Thyroid gland (tissue), 4 donors: ENCODE data around the gene WDFY4. TPM values are rescaled to one million over a fixed set of nuclear protein-coding genes. Genes with fewer than 3 reads are reported as not detected.

Experiments used
- DNase-seq, 2 donors: peaks; one replicate each; pipeline ENCODE4 v3.0.0-alpha.2; 2019
- H3K27ac ChIP-seq, 3 donors: fragments of 200-600 bp; sonication (generic); 1 replicate in 2 of 3; 2 replicates in 1 of 3; pipeline ENCODE4 v1.5.1; 2016 to 2019; ENCODE audit warnings: mild to moderate bottlenecking in 1 of 3, moderate library complexity in 1 of 3
- H3K27me3 ChIP-seq: fragments of 200-600 bp; sonication (generic); one replicate; pipeline ENCODE4 v1.5.1; 2019
- H3K36me3 ChIP-seq, 2 donors: fragments of 200-600 bp; sonication (generic); one replicate each; pipeline ENCODE4 v1.5.1; 2016 to 2019
- H3K4me1 ChIP-seq, 2 donors: fragments of 200-600 bp; sonication (generic); one replicate each; pipeline ENCODE4 v1.5.1; 2017 to 2019
- H3K4me3 ChIP-seq, 3 donors: fragments of 200-600 bp; sonication (generic); replicated peaks in 1 of 3; 1 replicate in 2 of 3; 2 replicates in 1 of 3; pipeline ENCODE4 v1.5.1; 2016; ENCODE audit warnings: mild to moderate bottlenecking in 1 of 3
- H3K9me3 ChIP-seq: fragments of 200-600 bp; sonication (generic); one replicate; pipeline ENCODE4 v1.5.1; 2017
- CTCF ChIP-seq, 6 experiments: fragments of 200-600 bp in 3 of 6; fragments of 450-650 bp in 3 of 6; sonication (generic) in 3 of 6; IDR thresholded peaks; one replicate each; pipeline ENCODE4 v1.5.1; 2016 to 2019; ENCODE audit warnings: antibody characterized with exemption in 6 of 6, mild to moderate bottlenecking in 2 of 6, inconsistent platforms in 1 of 6, moderate library complexity in 1 of 6
- POLR2A ChIP-seq, 2 donors: fragments of 450-650 bp; IDR thresholded peaks; one replicate each; pipeline ENCODE4 v1.6.1; 2017; ENCODE audit warnings: antibody characterized with exemption in 2 of 2, mild to moderate bottlenecking in 2 of 2, moderate library complexity in 1 of 2
- WGBS, 2 donors: methylation state at CpG; one replicate each; pipeline ENCODE4 v1.1.5; 2017; 5-methylcytosine and 5-hydroxymethylcytosine counted together
- intact Hi-C: fragments of 100-400 bp; cut with DNase I; formaldehyde crosslinking; loops from one replicate; pipeline ENCODE4 v1.15.1; 2023
- total RNA-seq, 4 donors: library from RNA; depleted of rRNA; stranded (reverse); fragments of >200 nt; gene quantifications; one replicate each; pipeline ENCODE4 v1.2.3, GENCODE V29; 2016

Gene WDFY4
- total RNA-seq, 4 donors from 2014 or later, result 1.0 to 3.5 (median 1.2) TPM

DNA sequence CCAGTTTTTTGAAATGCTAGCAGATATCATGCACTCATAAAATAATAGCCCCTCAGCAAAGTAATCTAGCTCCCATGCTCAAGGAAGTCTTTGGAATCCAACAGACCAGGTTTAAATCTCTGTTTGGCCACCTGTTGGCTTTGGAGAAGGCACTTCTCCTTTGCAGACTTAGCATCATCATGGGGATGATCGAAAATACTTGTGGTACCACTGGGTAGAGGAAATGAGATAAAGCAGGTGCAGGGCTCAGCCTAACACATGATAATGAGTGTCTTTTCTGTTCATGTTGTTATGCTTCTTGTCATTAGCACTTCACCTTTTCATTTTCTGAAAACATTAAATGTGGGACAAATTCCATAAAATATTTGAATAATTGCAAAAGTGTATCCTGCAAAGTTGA lies 187.6 kb downstream of the WDFY4 start:
- no peak overlapping the region for H3K4me3 ChIP-seq
- H3K27me3 ChIP-seq, result no peaks in the 10 kb centered on the region
- intact Hi-C loops, result no loop called here
- no peaks in the 10 kb centered on the region for H3K9me3 ChIP-seq
- no peaks in the 10 kb centered on the region for H3K36me3 ChIP-seq
- TF ChIP-seq POLR2A (IDR thresholded peaks at IDR 0.05), result no peak
- no peak for TF ChIP-seq CTCF (IDR thresholded peaks at IDR 0.05)
- H3K27ac ChIP-seq, result no peak overlapping the region
- 100% methylated on average over 1 of the region's 1 CpG for WGBS, 2 donors
- no peak for DNase-seq
- no peaks in the 10 kb centered on the region for H3K4me1 ChIP-seq

DNA sequence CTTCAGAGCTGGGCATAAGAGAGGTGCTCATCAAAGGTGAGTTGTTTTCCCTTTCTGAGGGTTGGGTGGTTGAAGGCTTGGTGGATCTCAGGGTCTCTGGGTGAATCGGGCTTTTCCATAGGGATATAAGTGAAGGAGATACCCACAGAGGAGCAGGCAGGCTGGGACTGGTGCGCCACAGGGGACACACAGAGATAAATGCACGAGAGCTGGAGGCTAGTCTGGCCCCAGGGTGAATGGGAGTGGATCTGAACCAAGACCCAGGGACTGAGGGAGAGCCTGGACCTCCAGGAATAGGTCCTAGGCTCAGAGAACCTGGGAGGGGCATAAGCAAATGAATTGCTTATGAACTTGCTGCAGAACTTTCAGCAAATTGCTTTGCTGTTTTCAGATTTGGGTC lies 193.4 kb downstream of the WDFY4 start:
- intact Hi-C loops, result no loop called here
- no peaks in the 10 kb centered on the region for H3K4me1 ChIP-seq
- H3K4me3 ChIP-seq, result no peak overlapping the region
- no peak for DNase-seq
- TF ChIP-seq CTCF (IDR thresholded peaks at IDR 0.05) (no peak), POLR2A (IDR thresholded peaks at IDR 0.05) (no peak)
- WGBS, 2 donors, result 85 to 88% methylated on average over 3 of the region's 3 CpGs
- H3K9me3 ChIP-seq, result no peaks in the 10 kb centered on the region
- H3K36me3 ChIP-seq, result no peaks in the 10 kb centered on the region
- no peak overlapping the region for H3K27ac ChIP-seq
- H3K27me3 ChIP-seq, result no peaks in the 10 kb centered on the region

DNA sequence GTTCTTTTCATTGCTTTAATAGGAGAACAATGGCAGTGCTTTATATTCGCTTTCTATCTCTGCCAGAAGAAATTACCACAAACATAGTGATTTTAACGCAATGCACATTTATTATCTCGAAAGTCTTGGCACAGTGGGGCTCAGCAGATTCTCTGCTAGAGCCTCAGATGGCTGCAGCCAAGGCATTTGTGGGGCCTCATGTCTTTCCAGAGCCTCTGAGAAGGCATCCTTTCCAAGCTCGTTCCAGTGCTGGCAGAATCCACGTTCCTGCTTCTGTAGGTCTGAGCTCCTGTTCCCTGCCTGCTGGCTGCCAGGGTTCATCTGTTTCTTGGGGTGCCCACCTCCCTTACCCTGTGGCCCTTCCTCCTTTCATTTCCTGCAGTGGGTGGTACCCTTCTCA lies 194.8 kb downstream of the WDFY4 start:
- Histone ChIP-seq H3K27me3 (no peaks in the 10 kb centered on the region), H3K4me1 (no peaks in the 10 kb centered on the region), H3K4me3 (no peak overlapping the region), H3K36me3 (no peaks in the 10 kb centered on the region), H3K9me3 (no peaks in the 10 kb centered on the region), H3K27ac (no peak overlapping the region)
- WGBS, 2 donors, result 70 to 75% methylated on average over 5 of the region's 5 CpGs
- no peak for TF ChIP-seq CTCF (IDR thresholded peaks at IDR 0.05)
- no peak for TF ChIP-seq POLR2A (IDR thresholded peaks at IDR 0.05)
- no peak for DNase-seq
- intact Hi-C loops, result no loop called here

DNA sequence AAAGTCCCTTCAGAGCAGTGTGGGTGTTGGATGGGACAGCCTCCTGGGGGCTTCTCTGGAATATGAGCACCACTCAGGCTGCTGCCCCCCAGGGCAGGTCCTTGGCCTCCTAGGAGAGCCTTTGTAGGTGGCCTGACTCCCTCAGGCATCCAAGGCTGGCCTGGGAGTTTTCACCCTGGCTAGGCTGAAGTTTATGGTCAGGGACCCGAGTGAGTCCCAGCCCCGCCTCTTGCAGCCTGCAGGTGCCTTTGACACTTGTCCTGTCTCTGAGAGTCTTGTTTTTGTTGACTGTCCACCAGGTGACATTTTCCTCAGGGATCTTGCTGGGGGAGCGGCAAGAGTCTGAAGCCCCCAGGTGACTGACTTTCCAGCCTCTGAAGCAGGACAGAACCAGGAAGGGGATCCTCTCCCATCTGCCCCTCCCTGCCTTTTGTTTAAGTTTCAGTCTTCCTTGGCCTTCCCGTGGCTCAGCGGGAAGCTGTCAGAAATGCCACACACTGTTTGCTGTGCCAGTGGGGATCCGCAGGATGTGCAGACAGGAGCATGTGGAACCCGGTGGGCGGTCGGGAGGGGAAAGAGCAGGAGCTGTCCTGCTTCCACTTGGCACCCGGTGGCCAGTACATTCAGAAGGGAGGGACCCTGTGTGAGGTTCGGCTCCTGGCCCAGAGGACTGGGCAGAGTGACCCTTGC lies 195.5 kb downstream of the WDFY4 start:
- Histone ChIP-seq H3K27ac (no peak overlapping the region), H3K27me3 (no peaks in the 10 kb centered on the region), H3K9me3 (no peaks in the 10 kb centered on the region), H3K4me1 (no peaks in the 10 kb centered on the region), H3K4me3 (no peak overlapping the region), H3K36me3 (no peaks in the 10 kb centered on the region)
- intact Hi-C loops, result no loop called here
- TF ChIP-seq POLR2A (IDR thresholded peaks at IDR 0.05), result no peak
- no peak for TF ChIP-seq CTCF (IDR thresholded peaks at IDR 0.05)
- no peak for DNase-seq
- 57 to 67% methylated on average over 11 of the region's 11 CpGs for WGBS, 2 donors

DNA sequence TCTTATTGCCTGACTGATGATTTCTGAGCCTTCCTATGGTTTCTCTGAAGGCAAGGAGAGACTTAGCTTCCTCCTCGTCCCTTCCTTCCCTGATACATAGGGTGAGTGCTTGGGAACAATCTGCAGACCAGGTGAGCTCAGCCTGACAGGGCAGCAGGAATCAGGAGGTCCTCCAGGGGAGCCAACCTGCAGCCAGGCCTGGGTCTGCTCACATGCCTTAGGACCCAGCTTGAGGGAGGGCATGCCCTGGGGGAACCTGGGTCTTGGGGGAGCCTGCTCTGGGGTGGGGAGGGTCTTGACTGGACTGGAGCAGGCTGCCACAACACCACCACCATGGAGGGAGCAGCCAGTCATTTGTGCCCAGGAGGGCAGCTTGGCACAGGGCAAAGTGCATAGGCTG lies 197.3 kb downstream of the WDFY4 start:
- Histone ChIP-seq H3K27ac (no peak overlapping the region), H3K9me3 (no peaks in the 10 kb centered on the region), H3K36me3 (no peaks in the 10 kb centered on the region), H3K4me1 (no peaks in the 10 kb centered on the region), H3K4me3 (no peak overlapping the region), H3K27me3 (no peaks in the 10 kb centered on the region)
- no peak for TF ChIP-seq CTCF (IDR thresholded peaks at IDR 0.05)
- TF ChIP-seq POLR2A (IDR thresholded peaks at IDR 0.05), result no peak
- WGBS, 2 donors, result 86 to 88% methylated on average over 1 of the region's 1 CpG
- no peak for DNase-seq
- intact Hi-C loops, result no loop called here
